Smooth muscle cell (in vitro differentiated cells): ENCODE results near the gene SCP2. TPM values are rescaled to one million over a fixed set of nuclear protein-coding genes. Genes with fewer than 3 reads are reported as not detected.

ENCODE experiments used
- DNase-seq: peaks from one replicate; lab custom pipeline; 2025; ENCODE audit not compliant: unreplicated experiment; lab: John Stamatoyannopoulos, UW
- H2AFZ ChIP-seq: fragments of 200-600 bp; sonication (generic); 2 replicates; pipeline ENCODE4 v1.6.0; 2016; ENCODE audit warnings: antibody characterized with exemption, low read depth, mild to moderate bottlenecking
- H3F3A ChIP-seq: fragments of 200-600 bp; sonication (generic); 2 replicates; pipeline ENCODE4 v1.6.0; 2017; ENCODE audit warnings: antibody characterized with exemption, low read depth
- H3K27ac ChIP-seq: fragments of 200-600 bp; sonication (generic); 2 replicates; pipeline ENCODE4 v1.5.1; 2016; ENCODE audit warnings: low read depth, mild to moderate bottlenecking
- H3K27me3 ChIP-seq: fragments of 200-600 bp; sonication (generic); 2 replicates; pipeline ENCODE4 v1.6.1; 2016; ENCODE audit warnings: low read depth, mild to moderate bottlenecking
- H3K36me3 ChIP-seq: fragments of 200-600 bp; sonication (generic); 2 replicates; pipeline ENCODE4 v1.5.1; 2016; ENCODE audit warnings: low read depth
- H3K4me1 ChIP-seq: fragments of 200-600 bp; sonication (generic); 2 replicates; pipeline ENCODE4 v1.5.1; 2016; ENCODE audit warnings: low read depth
- H3K4me2 ChIP-seq: fragments of 200-600 bp; sonication (generic); 2 replicates; pipeline ENCODE4 v1.6.0; 2016; ENCODE audit warnings: mild to moderate bottlenecking
- H3K4me3 ChIP-seq: fragments of 200-600 bp; sonication (generic); 2 replicates; pipeline ENCODE4 v1.5.1; 2016; ENCODE audit warnings: mild to moderate bottlenecking
- H3K79me2 ChIP-seq: fragments of 200-600 bp; sonication (generic); 2 replicates; pipeline ENCODE4 v1.6.0; 2016; ENCODE audit warnings: low read depth, mild to moderate bottlenecking
- H3K9ac ChIP-seq: fragments of 200-600 bp; sonication (generic); 2 replicates; pipeline ENCODE4 v1.6.0; 2016; ENCODE audit warnings: low read depth
- H3K9me3 ChIP-seq: fragments of 200-600 bp; sonication (generic); replicated peaks from 2 replicates; pipeline ENCODE4 v1.5.1; 2016; ENCODE audit warnings: low read depth
- H4K20me1 ChIP-seq: fragments of 200-600 bp; sonication (generic); 2 replicates; pipeline ENCODE4 v1.6.0; 2016; ENCODE audit warnings: low read depth
- CTCF ChIP-seq: fragments of 200-600 bp; sonication (generic); IDR thresholded peaks from 2 replicates; pipeline ENCODE4 v1.5.1; 2017; ENCODE audit warnings: borderline replicate concordance, mild to moderate bottlenecking, antibody characterized with exemption; ENCODE audit not compliant: insufficient read depth, poor library complexity, severe bottlenecking
- WGBS: methylation state at CpG from one replicate; pipeline ENCODE4 v1.1.7; 2016; ENCODE audit warnings: low lambda C conversion rate; 5-methylcytosine and 5-hydroxymethylcytosine counted together
- polyA plus RNA-seq: library from polyadenylated mRNA; unstranded; fragments of >200 nt; fragmentation: Nextera tagmentation; extraction: Ambion mirVana; gene quantifications from 2 replicates; pipeline ENCODE4 v1.2.1, GENCODE V29; 2016
- total RNA-seq: library from RNA; depleted of rRNA; stranded (reverse); fragments of >200 nt; gene quantifications from 2 replicates; pipeline ENCODE4 v1.2.3, GENCODE V29; 2014

Gene SCP2
- total and polyA plus RNA-seq, 2 experiments from 2014 or later = 94.8 to 120 TPM

- DNase-seq = no peak
- TF ChIP-seq CTCF = no peak
- Histone ChIP-seq H3K9me3 (no peaks in the 10 kb centered on the region), H4K20me1 (no peaks in the 10 kb centered on the region), H3K4me3 (no peak overlapping the region), H3K4me2 (no peak overlapping the region), H3K79me2 (no peaks in the 10 kb centered on the region), H3K36me3 (no peaks in the 10 kb centered on the region), H3F3A (no peaks in the 10 kb centered on the region), H3K4me1 (no peaks in the 10 kb centered on the region), H3K9ac (no peak overlapping the region), H3K27ac (no peak overlapping the region), H2AFZ (no peak overlapping the region), H3K27me3 (no peaks in the 10 kb centered on the region)
- WGBS = 95% methylated on average over 33 of the region's 33 CpGs
Observed at GRCh38 chr1:53092659-53093450, 165.8 kb downstream of the SCP2 start.

GRCh38 chr1:53093451-53093754, 166.3 kb downstream of the SCP2 start:
- H4K20me1 ChIP-seq = no peaks in the 10 kb centered on the region
- H3F3A ChIP-seq = no peaks in the 10 kb centered on the region
- H3K27ac ChIP-seq = no peak overlapping the region
- H3K9me3 ChIP-seq = no peaks in the 10 kb centered on the region
- H3K4me1 ChIP-seq = no peaks in the 10 kb centered on the region
- 93% methylated on average over 8 of the region's 8 CpGs for WGBS
- no peak overlapping the region for H3K9ac ChIP-seq
- H2AFZ ChIP-seq = no peak overlapping the region
- TF ChIP-seq CTCF = no peak
- DNase-seq = no peak
- no peaks in the 10 kb centered on the region for H3K36me3 ChIP-seq
- no peak overlapping the region for H3K4me2 ChIP-seq
- no peak overlapping the region for H3K4me3 ChIP-seq
- no peaks in the 10 kb centered on the region for H3K27me3 ChIP-seq
- no peaks in the 10 kb centered on the region for H3K79me2 ChIP-seq

- no peaks in the 10 kb centered on the region for H3F3A ChIP-seq
- H3K4me2 ChIP-seq = no peak overlapping the region
- H3K27me3 ChIP-seq = no peaks in the 10 kb centered on the region
- H3K4me3 ChIP-seq = no peak overlapping the region
- DNase-seq = no peak
- no peak for TF ChIP-seq CTCF
- no peaks in the 10 kb centered on the region for H3K9me3 ChIP-seq
- H2AFZ ChIP-seq = no peak overlapping the region
- no peak overlapping the region for H3K9ac ChIP-seq
- no peaks in the 10 kb centered on the region for H3K36me3 ChIP-seq
- no peak overlapping the region for H3K27ac ChIP-seq
- H4K20me1 ChIP-seq = no peaks in the 10 kb centered on the region
- H3K4me1 ChIP-seq = no peaks in the 10 kb centered on the region
- WGBS = 93% methylated on average over 20 of the region's 20 CpGs
- H3K79me2 ChIP-seq = no peaks in the 10 kb centered on the region
Observed at GRCh38 chr1:53093778-53094532, 166.9 kb downstream of the SCP2 start.
